IMR-90 (cell line): ENCODE results near the gene TRPV4. TPM values are rescaled to one million over a fixed set of nuclear protein-coding genes. Genes with fewer than 3 reads are reported as not detected.

ENCODE experiments used
- ATAC-seq: fragments of 200-7000 bp; cut with Tn5 transposase; 2 replicates; pipeline ENCODE4 v1.9.1; 2020; ENCODE audit warnings: low read depth, mild to moderate bottlenecking, moderate library complexity
- BruUV-seq: library from RNA; stranded (reverse); fragments of 400-500 nt; replicated peaks from 2 replicates; lab custom pipeline; 2021; lab: Mats Ljungman, UMichigan
- CTCF ChIA-PET: fragments of 300-600 bp; formaldehyde crosslinking; extraction: SDS; loops from one replicate; lab custom pipeline; 2021; ENCODE audit warnings: antibody characterized with exemption; lab: Yijun Ruan, JAX
- POLR2A ChIA-PET: fragments of 300-600 bp; sonication (Branson Sonifier 250); formaldehyde crosslinking; loops from one replicate; lab custom pipeline; 2022; ENCODE audit warnings: antibody characterized with exemption; ENCODE audit not compliant: unreplicated experiment; lab: Charles Lee
- DNase-seq: peaks from one replicate; pipeline ENCODE4 v3.0.0; 2013
- H2AFZ ChIP-seq: replicated peaks from 2 replicates; pipeline ENCODE3; 2013; ENCODE audit warnings: low read length, mild to moderate bottlenecking; ENCODE audit not compliant: poor library complexity
- H2AK5ac ChIP-seq: 2 replicates; pipeline ENCODE4 v1.6.1; 2013; ENCODE audit warnings: low read depth, low read length, inconsistent platforms
- H2AK9ac ChIP-seq: replicated peaks from 2 replicates; pipeline ENCODE3; 2013; ENCODE audit warnings: mild to moderate bottlenecking, low read depth, low read length, moderate library complexity; ENCODE audit not compliant: poor library complexity
- H2BK120ac ChIP-seq: 2 replicates; pipeline ENCODE4 v1.6.1; 2013; ENCODE audit warnings: low read depth, low read length, inconsistent platforms
- H2BK15ac ChIP-seq: 3 replicates; pipeline ENCODE4 v1.6.1; 2013; ENCODE audit warnings: low read depth, low read length, inconsistent platforms
- H2BK20ac ChIP-seq: 2 replicates; pipeline ENCODE4 v1.6.1; 2013; ENCODE audit warnings: low read depth, mild to moderate bottlenecking, inconsistent platforms, low read length, moderate library complexity
- H2BK5ac ChIP-seq: 2 replicates; pipeline ENCODE4 v1.6.1; 2013; ENCODE audit warnings: mild to moderate bottlenecking, low read depth, low read length, inconsistent platforms; ENCODE audit not compliant: poor library complexity, severe bottlenecking
- H3K14ac ChIP-seq: replicated peaks from 2 replicates; pipeline ENCODE4 v1.6.1; 2013; ENCODE audit warnings: low read depth, low read length, inconsistent platforms
- H3K18ac ChIP-seq: 2 replicates; pipeline ENCODE4 v1.6.1; 2013; ENCODE audit warnings: low read depth, low read length, control low read depth
- H3K23ac ChIP-seq: 2 replicates; pipeline ENCODE4 v1.6.1; 2013; ENCODE audit warnings: low read depth, low read length, inconsistent platforms
- H3K27ac ChIP-seq: 2 replicates; pipeline ENCODE4 v1.5.1; 2013; ENCODE audit warnings: mild to moderate bottlenecking, control low read depth, low read length; ENCODE audit not compliant: insufficient read depth
- H3K27me3 ChIP-seq: 2 replicates; pipeline ENCODE4 v1.6.1; 2013; ENCODE audit warnings: low read length; ENCODE audit not compliant: control insufficient read depth, insufficient read depth
- H3K36me3 ChIP-seq: 2 replicates; pipeline ENCODE4 v1.6.1; 2013; ENCODE audit warnings: low read length, mixed read lengths; ENCODE audit not compliant: control insufficient read depth, insufficient read depth
- H3K4ac ChIP-seq: 2 replicates; pipeline ENCODE4 v1.6.1; 2013; ENCODE audit warnings: low read depth, low read length, inconsistent platforms
- H3K4me1 ChIP-seq: 2 replicates; pipeline ENCODE4 v1.6.1; 2013; ENCODE audit warnings: low read length, mixed read lengths; ENCODE audit not compliant: control insufficient read depth, insufficient read depth
- H3K4me2 ChIP-seq: 2 replicates; pipeline ENCODE4 v1.6.1; 2013; ENCODE audit warnings: low read depth, mild to moderate bottlenecking, control low read depth, low read length, moderate library complexity
- H3K4me3 ChIP-seq: 2 replicates; pipeline ENCODE4 v1.5.1; 2013; ENCODE audit warnings: low read depth, mild to moderate bottlenecking, control low read depth, low read length, moderate library complexity; ENCODE audit not compliant: insufficient read depth
- H3K56ac ChIP-seq: 2 replicates; pipeline ENCODE4 v1.6.1; 2013; ENCODE audit warnings: low read length, inconsistent platforms; ENCODE audit not compliant: insufficient read depth; ENCODE audit errors: extremely low read depth
- H3K79me1 ChIP-seq, 2 experiments: 2 replicates each; pipeline ENCODE4 v1.6.1; 2013; ENCODE audit warnings: low read length in 2 of 2, inconsistent platforms in 1 of 2, low read depth in 1 of 2
- H3K9ac ChIP-seq: 2 replicates; pipeline ENCODE4 v1.6.1; 2013; ENCODE audit warnings: low read depth, low read length, control low read depth
- H3K9me1 ChIP-seq: 2 replicates; pipeline ENCODE4 v1.6.1; 2013; ENCODE audit warnings: low read length, inconsistent platforms; ENCODE audit not compliant: insufficient read depth
- H3K9me3 ChIP-seq: 2 replicates; pipeline ENCODE4 v1.6.1; 2013; ENCODE audit warnings: low read length; ENCODE audit not compliant: control insufficient read depth, insufficient read depth
- H4K20me1 ChIP-seq: 2 replicates; pipeline ENCODE4 v1.6.1; 2013; ENCODE audit warnings: low read length, inconsistent platforms; ENCODE audit not compliant: insufficient read depth
- H4K5ac ChIP-seq: 2 replicates; pipeline ENCODE4 v1.6.1; 2013; ENCODE audit warnings: mild to moderate bottlenecking, low read depth, low read length, control low read depth
- H4K8ac ChIP-seq, 2 experiments: 2 replicates each; pipeline ENCODE4 v1.6.1; 2013; ENCODE audit warnings: low read depth in 2 of 2, low read length in 2 of 2, control low read depth in 1 of 2, inconsistent platforms in 1 of 2
- H4K91ac ChIP-seq: 2 replicates; pipeline ENCODE4 v1.6.1; 2013; ENCODE audit warnings: low read depth, low read length, inconsistent platforms; ENCODE audit not compliant: insufficient read depth
- CEBPB ChIP-seq: IDR thresholded peaks from 2 replicates; pipeline ENCODE4 v1.6.1; 2012; ENCODE audit warnings: low read depth, low read length, improper control_type of control experiment
- SMC3 ChIP-seq: fragments of 150-350 bp; IDR thresholded peaks from 2 replicates; pipeline ENCODE4 v1.6.1; 2016; ENCODE audit warnings: low read depth, mild to moderate bottlenecking, antibody characterized with exemption, low read length, moderate library complexity
- WGBS, 2 experiments: methylation state at CpG; one replicate each; pipeline versions ENCODE4 v1.1.5 to v1.1.7; 2013; ENCODE audit warnings: missing lambda C conversion rate in 2 of 2; ENCODE audit not compliant: insufficient read length in 1 of 2; ENCODE audit errors: extremely low coverage in 2 of 2; 5-methylcytosine and 5-hydroxymethylcytosine counted together
- dilution Hi-C: fragments of 300-500 bp; cut with HindIII; formaldehyde crosslinking; loops from one replicate; pipeline ENCODE4 v1.14.3; 2018; ENCODE audit warnings: low sequenced_read_pairs; ENCODE audit not compliant: unreplicated experiment
- in situ Hi-C: fragments of 300-500 bp; cut with MboI; formaldehyde crosslinking; loops from 3 replicates; pipeline ENCODE4 v1.14.3; 2019; ENCODE audit warnings: low sequenced_read_pairs, inconsistent platforms, mixed read lengths
- intact Hi-C: fragments of 100-400 bp; cut with micrococcal nuclease; formaldehyde crosslinking; loops from 2 replicates; pipeline ENCODE4 v1.10.0; 2022
- polyA plus RNA-seq, 3 experiments: library from polyadenylated mRNA; depleted of rRNA; stranded (reverse); fragments of >200 nt; gene quantifications; 2 replicates each; pipeline ENCODE4 v1.2.3, GENCODE V29; 2012; ENCODE audit warnings: low replicate concordance in 1 of 3
- total RNA-seq: library from RNA; depleted of rRNA; stranded (reverse); fragments of >200 nt; gene quantifications from 2 replicates; pipeline ENCODE4 v1.2.3, GENCODE V29; 2012
- TF ChIP-seq, protein P1 (sequence below): fragments of 150-350 bp; IDR thresholded peaks from 2 replicates; pipeline ENCODE4 v1.6.1; 2016; ENCODE audit warnings: low read depth, mild to moderate bottlenecking, low read length, moderate library complexity, borderline replicate concordance

TRPV4 gene
- total and polyA plus RNA-seq, 2 of the 4 experiments (the other 2 are of a cell fraction) = 1.1 to 6.1 TPM

GRCh38 chr12:109824731-109825130 lies 8.5 kb downstream of the TRPV4 start:
- H3K4ac ChIP-seq = no peak overlapping the region
- no peaks in the 10 kb centered on the region for H3K36me3 ChIP-seq
- no peak overlapping the region for H2AFZ ChIP-seq
- ATAC-seq (no peak), DNase-seq (no peak)
- dilution Hi-C loops (no loop called here), in situ Hi-C loops (no loop called here), intact Hi-C loops (no loop called here)
- no peak overlapping the region for H3K9ac ChIP-seq
- H4K91ac ChIP-seq = no peak overlapping the region
- H2BK120ac ChIP-seq = no peak overlapping the region
- no peak overlapping the region for H3K27ac ChIP-seq
- H3K4me2 ChIP-seq = no peak overlapping the region
- POLR2A ChIA-PET = no interaction called here
- no peaks in the 10 kb centered on the region for H3K27me3 ChIP-seq
- H3K4me3 ChIP-seq = no peak overlapping the region
- no peak overlapping the region for H3K18ac ChIP-seq
- no peaks in the 10 kb centered on the region for H3K9me3 ChIP-seq
- no peak overlapping the region for H3K56ac ChIP-seq
- no peaks in the 10 kb centered on the region for H3K9me1 ChIP-seq
- TF ChIP-seq, protein P1, sequence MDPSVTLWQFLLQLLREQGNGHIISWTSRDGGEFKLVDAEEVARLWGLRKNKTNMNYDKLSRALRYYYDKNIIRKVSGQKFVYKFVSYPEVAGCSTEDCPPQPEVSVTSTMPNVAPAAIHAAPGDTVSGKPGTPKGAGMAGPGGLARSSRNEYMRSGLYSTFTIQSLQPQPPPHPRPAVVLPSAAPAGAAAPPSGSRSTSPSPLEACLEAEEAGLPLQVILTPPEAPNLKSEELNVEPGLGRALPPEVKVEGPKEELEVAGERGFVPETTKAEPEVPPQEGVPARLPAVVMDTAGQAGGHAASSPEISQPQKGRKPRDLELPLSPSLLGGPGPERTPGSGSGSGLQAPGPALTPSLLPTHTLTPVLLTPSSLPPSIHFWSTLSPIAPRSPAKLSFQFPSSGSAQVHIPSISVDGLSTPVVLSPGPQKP = no peak
- TF ChIP-seq CEBPB (no peak), SMC3 (no peak)
- no TSS peak for BruUV-seq
- no peak overlapping the region for H3K23ac ChIP-seq
- no peaks in the 10 kb centered on the region; the same call in 1 of the 2 replicates for H4K20me1 ChIP-seq
- no peak overlapping the region for H2BK15ac ChIP-seq
- no peak overlapping the region for H2BK20ac ChIP-seq
- H2AK9ac ChIP-seq = no peak overlapping the region
- no peaks in the 10 kb centered on the region for H3K4me1 ChIP-seq
- H3K79me1 ChIP-seq = no peaks in the 10 kb centered on the region
- WGBS, 2 experiments = no CpG with 5 or more reads among the region's 8 CpGs
- H4K5ac ChIP-seq = no peak overlapping the region
- no peak overlapping the region for H2BK5ac ChIP-seq
- H3K14ac ChIP-seq = no peak overlapping the region
- H2AK5ac ChIP-seq = no peak overlapping the region
- CTCF ChIA-PET = no interaction called here
- H4K8ac ChIP-seq = no peak overlapping the region
